Testis (tissue), 2 donors: Measurements from ENCODE around the gene NDUFAF4.

ENCODE experiments used
- POLR2A ChIP-seq: fragments of 450-650 bp; IDR thresholded peaks from one replicate; pipeline ENCODE4 v1.6.1; 2017; ENCODE audit warnings: antibody characterized with exemption, mild to moderate bottlenecking, moderate library complexity
- TF ChIP-seq, protein P1 (sequence below), 3 experiments: fragments of 450-650 bp in 2 of 3; fragments of 200-600 bp in 1 of 3; sonication (generic) in 1 of 3; IDR thresholded peaks; one replicate each; pipeline ENCODE4 v1.5.1; 2016 to 2019; ENCODE audit warnings: antibody characterized with exemption in 3 of 3, mild to moderate bottlenecking in 2 of 3, moderate library complexity in 1 of 3

DNA sequence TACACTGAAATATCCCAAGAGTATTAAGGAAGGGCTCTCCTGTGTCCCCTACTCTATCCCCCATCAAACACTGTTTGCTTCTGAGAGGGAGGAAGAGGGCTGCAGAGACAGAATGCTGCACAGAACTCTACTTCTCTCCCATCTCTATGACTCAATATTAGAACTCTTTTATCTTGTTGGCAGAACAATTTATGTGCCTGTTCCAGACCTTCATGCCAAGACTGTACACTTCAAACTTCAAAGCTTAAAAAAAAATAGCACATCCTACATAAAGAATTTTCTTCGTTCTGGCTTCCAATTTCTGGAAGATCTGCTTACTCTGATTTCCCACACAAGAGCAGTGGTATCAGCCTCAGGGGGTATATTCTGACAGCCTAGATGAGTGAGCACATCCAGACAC lies 40.8 kb downstream of the NDUFAF4 start:
- TF ChIP-seq, protein P1, sequence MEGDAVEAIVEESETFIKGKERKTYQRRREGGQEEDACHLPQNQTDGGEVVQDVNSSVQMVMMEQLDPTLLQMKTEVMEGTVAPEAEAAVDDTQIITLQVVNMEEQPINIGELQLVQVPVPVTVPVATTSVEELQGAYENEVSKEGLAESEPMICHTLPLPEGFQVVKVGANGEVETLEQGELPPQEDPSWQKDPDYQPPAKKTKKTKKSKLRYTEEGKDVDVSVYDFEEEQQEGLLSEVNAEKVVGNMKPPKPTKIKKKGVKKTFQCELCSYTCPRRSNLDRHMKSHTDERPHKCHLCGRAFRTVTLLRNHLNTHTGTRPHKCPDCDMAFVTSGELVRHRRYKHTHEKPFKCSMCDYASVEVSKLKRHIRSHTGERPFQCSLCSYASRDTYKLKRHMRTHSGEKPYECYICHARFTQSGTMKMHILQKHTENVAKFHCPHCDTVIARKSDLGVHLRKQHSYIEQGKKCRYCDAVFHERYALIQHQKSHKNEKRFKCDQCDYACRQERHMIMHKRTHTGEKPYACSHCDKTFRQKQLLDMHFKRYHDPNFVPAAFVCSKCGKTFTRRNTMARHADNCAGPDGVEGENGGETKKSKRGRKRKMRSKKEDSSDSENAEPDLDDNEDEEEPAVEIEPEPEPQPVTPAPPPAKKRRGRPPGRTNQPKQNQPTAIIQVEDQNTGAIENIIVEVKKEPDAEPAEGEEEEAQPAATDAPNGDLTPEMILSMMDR (IDR thresholded peaks at IDR 0.05) = no peak
- no peak for TF ChIP-seq POLR2A
